ENCODE results near the gene NSMF.

DNA sequence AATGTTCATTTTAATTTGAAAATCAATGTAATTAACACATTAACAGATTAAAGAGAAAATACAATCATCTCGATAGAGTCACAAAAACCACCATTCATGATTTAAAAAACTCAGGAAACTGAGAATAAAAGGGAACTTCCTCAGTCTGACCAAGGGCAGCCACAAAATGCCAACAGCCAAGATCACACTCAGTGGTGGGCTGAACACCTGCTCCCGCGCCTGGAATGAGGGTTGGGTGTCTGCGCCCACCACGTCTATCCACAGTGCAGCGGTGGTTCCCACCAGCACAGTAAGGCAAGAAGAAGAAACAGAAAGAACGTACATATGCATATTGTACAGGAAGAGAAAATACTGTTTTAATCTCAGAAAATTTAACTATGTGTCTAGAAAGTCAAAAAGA is 11.7 kb upstream of the NSMF start:
- no peak for TF ChIP-seq POLR2AphosphoS5 (IDR thresholded peaks at IDR 0.05)
- TF ChIP-seq, protein P1, sequence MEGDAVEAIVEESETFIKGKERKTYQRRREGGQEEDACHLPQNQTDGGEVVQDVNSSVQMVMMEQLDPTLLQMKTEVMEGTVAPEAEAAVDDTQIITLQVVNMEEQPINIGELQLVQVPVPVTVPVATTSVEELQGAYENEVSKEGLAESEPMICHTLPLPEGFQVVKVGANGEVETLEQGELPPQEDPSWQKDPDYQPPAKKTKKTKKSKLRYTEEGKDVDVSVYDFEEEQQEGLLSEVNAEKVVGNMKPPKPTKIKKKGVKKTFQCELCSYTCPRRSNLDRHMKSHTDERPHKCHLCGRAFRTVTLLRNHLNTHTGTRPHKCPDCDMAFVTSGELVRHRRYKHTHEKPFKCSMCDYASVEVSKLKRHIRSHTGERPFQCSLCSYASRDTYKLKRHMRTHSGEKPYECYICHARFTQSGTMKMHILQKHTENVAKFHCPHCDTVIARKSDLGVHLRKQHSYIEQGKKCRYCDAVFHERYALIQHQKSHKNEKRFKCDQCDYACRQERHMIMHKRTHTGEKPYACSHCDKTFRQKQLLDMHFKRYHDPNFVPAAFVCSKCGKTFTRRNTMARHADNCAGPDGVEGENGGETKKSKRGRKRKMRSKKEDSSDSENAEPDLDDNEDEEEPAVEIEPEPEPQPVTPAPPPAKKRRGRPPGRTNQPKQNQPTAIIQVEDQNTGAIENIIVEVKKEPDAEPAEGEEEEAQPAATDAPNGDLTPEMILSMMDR (IDR thresholded peaks at IDR 0.05), result no peak
